BJ (cell line): ENCODE results near the gene SUPT4H1. TPM values are rescaled to one million over a fixed set of nuclear protein-coding genes. Genes with fewer than 3 reads are reported as not detected.

Experiments used
- CTCF ChIA-PET: fragments of 350-600 bp; formaldehyde crosslinking; extraction: SDS; loops from one replicate; lab custom pipeline; 2021; ENCODE audit warnings: antibody characterized with exemption, inconsistent platforms; lab: Yijun Ruan, JAX
- POLR2A ChIA-PET: fragments of 300-600 bp; sonication (Branson Sonifier 250); formaldehyde crosslinking; extraction: SDS; loops from one replicate; lab custom pipeline; 2021; ENCODE audit warnings: antibody characterized with exemption; lab: Charles Lee
- DNase-seq: peaks from one replicate; pipeline ENCODE4 v3.0.0-alpha.2; 2011; ENCODE audit warnings: low read depth
- H3K27me3 ChIP-seq: 2 replicates; pipeline ENCODE4 v1.6.0; 2011; ENCODE audit warnings: low read length; ENCODE audit not compliant: control insufficient read depth, insufficient read depth
- H3K36me3 ChIP-seq: 2 replicates; pipeline ENCODE4 v1.5.1; 2011; ENCODE audit warnings: low read length; ENCODE audit not compliant: control insufficient read depth, insufficient read depth
- H3K4me3 ChIP-seq: 2 replicates; pipeline ENCODE4 v1.5.1; 2011; ENCODE audit warnings: low read depth, mild to moderate bottlenecking, control low read depth, low read length
- polyA plus RNA-seq: library from polyadenylated mRNA; depleted of rRNA; stranded (reverse); fragments of >200 nt; gene quantifications from 2 replicates; pipeline ENCODE4 v1.2.3, GENCODE V29; 2011
- TF ChIP-seq, protein P1 (sequence below): IDR thresholded peaks from 2 replicates; pipeline ENCODE4 v1.5.1; 2011; ENCODE audit warnings: low read depth, mild to moderate bottlenecking, control low read depth, inconsistent platforms, low read length, moderate library complexity; ENCODE audit not compliant: insufficient read depth

Gene SUPT4H1
- polyA plus RNA-seq, 1 experiment, result 145 TPM

GRCh38 chr17:58384897-58385296 is 32.9 kb upstream of the SUPT4H1 start:
- Histone ChIP-seq H3K4me3 (no peak overlapping the region), H3K36me3 (no peaks in the 10 kb centered on the region), H3K27me3 (peaks cover 5% of the 10 kb centered on the region)
- ChIA-PET POLR2A (no interaction called here), CTCF (interaction anchor here (1.3 kb wide), 1 partner anchor 33 kb away, joined by 4 read pairs; the partner anchor contains the start of gene RNF43)
- DNase-seq, result no peak
- TF ChIP-seq, protein P1, sequence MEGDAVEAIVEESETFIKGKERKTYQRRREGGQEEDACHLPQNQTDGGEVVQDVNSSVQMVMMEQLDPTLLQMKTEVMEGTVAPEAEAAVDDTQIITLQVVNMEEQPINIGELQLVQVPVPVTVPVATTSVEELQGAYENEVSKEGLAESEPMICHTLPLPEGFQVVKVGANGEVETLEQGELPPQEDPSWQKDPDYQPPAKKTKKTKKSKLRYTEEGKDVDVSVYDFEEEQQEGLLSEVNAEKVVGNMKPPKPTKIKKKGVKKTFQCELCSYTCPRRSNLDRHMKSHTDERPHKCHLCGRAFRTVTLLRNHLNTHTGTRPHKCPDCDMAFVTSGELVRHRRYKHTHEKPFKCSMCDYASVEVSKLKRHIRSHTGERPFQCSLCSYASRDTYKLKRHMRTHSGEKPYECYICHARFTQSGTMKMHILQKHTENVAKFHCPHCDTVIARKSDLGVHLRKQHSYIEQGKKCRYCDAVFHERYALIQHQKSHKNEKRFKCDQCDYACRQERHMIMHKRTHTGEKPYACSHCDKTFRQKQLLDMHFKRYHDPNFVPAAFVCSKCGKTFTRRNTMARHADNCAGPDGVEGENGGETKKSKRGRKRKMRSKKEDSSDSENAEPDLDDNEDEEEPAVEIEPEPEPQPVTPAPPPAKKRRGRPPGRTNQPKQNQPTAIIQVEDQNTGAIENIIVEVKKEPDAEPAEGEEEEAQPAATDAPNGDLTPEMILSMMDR, result no peak

DNA sequence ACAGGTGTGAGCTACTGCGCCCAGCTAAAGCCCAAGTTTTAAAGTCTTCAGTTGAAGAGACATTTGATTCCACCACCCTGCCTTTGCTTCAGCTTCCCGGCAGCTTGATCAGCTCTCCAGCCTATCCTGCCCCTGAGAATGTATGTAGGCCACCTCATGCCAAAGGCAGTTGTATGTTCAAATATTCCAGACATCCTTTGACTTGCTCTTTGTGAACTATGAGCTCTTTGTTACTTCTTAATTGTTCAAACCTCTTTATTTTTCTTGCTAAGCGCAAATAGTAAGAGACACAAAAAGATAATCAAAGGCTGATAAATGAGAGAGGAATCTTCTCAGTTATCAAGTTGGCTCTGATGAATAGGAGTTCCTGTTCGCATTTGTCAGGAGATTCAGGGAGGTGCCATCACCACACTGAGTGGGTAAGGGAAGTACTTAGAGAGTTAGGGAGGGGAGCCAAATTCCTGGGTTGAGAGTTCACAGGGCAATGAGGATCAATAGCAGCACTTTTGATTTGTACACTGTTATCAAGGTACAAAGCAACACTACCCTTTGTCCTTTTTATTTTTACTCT is 32.0 kb upstream of the SUPT4H1 start:
- POLR2A ChIA-PET, result no interaction called here
- TF ChIP-seq, protein P1, result no peak
- peaks cover 5% of the 10 kb centered on the region for H3K27me3 ChIP-seq
- no peak for DNase-seq
- CTCF ChIA-PET, result interaction anchor here (1.3 kb wide), 1 partner anchor 34 kb away, joined by 4 read pairs; the partner anchor contains the start of gene RNF43
- H3K4me3 ChIP-seq, result no peak overlapping the region
- no peaks in the 10 kb centered on the region for H3K36me3 ChIP-seq

GRCh38 chr17:58382872-58383242 is 30.9 kb upstream of the SUPT4H1 start:
- CTCF ChIA-PET, result interaction anchor here (0.6 kb wide), 1 partner anchor 183 kb away, joined by 3 read pairs; no protein-coding TSS in a partner anchor
- Histone ChIP-seq H3K36me3 (no peaks in the 10 kb centered on the region), H3K27me3 (peaks cover 2% of the 10 kb centered on the region; the same call in 1 of the 2 replicates), H3K4me3 (no peak overlapping the region)
- POLR2A ChIA-PET, result no interaction called here
- no peak for DNase-seq
- TF ChIP-seq, protein P1, result no peak

GRCh38 chr17:58382108-58382871 is 30.3 kb upstream of the SUPT4H1 start:
- Histone ChIP-seq H3K36me3 (no peaks in the 10 kb centered on the region), H3K27me3 (peaks cover 2% of the 10 kb centered on the region; the same call in 1 of the 2 replicates), H3K4me3 (no peak overlapping the region)
- TF ChIP-seq, protein P1, result no peak
- ChIA-PET CTCF (no interaction called here), POLR2A (no interaction called here)
- no peak for DNase-seq
